OCI-M1 (cell line): ENCODE data around the gene TEDC2.

Experiments
- DNase-seq: peaks from one replicate; lab custom pipeline; 2025; lab: John Stamatoyannopoulos, UW

TEDC2 gene

DNA sequence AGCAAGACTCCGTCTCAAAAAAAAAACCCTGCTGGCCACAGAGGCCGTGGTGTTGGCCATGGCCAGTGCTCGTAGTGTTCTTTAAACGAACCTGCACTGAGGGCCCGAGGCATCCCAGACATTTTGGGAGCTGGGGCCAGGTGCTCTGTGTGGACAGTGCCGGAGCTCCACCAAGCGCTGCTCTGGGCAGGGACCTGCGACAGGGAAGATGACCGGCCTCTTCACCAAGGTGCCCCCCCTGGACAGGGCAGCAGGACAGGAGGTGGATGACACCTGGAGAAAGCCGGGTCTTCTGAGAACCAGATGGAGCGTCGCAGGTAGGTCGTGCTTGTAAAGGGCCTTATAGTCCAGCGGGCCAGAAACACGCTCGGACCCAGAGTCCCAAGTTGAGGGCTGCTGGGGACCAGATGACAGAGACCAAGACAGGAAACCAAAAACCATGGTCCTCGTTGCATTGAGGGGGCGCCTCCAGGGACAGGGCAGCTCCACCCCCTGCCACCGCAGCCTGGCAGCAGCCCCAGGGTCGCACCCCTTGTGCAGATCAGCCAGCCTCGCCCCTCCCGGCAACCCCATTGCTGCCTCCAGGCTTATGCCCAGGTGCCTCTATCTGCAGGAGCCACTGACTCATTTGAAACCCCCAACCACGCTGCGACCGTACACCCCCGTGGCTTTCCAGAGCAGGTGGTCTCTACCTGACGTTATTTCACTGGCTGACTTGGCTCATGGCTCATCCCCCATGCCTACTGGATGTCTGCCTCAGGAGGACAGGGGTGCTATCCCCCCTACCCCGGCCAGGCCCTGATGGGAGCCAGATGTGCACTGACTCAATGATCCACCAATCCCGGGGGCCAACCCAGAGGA, 7.0 kb downstream of the TEDC2 start:
- no peak for DNase-seq

DNA sequence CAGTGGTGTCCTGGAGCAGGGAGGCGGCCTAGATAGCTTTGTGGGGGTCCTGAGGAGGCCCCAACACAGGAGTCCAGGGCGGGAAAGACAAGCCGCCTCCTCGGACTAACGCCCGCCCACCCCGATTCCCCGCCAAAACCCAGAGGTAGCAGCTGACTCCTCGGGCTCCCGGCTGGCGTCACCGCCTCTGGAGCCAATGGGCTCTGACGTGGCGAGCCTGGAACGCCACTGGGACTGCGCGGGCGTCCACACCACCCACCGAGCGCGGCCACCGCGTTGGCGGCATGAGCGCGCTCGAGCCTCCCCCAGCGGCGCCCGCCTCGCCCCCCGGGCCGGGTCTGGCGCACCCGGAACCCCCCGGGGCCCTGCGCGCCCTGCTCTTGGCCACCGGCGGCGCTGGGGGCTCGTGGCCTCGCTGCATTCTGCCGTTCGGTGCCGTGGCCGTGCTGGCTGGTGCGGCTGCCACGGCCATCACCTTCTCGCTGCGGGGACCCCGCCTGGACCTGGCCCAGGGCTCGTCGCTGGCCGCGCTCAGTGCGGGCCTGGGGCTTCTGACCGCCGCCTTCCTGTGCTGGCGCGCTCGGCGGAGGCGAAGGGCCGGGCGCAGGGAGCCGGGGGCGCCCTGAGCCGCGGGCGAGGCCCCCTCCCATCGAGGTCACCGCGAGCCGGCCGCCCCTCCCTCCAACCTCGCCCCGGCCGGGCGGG, 7.8 kb downstream of the TEDC2 start:
- peak; percentile 79 for DNase-seq

DNA sequence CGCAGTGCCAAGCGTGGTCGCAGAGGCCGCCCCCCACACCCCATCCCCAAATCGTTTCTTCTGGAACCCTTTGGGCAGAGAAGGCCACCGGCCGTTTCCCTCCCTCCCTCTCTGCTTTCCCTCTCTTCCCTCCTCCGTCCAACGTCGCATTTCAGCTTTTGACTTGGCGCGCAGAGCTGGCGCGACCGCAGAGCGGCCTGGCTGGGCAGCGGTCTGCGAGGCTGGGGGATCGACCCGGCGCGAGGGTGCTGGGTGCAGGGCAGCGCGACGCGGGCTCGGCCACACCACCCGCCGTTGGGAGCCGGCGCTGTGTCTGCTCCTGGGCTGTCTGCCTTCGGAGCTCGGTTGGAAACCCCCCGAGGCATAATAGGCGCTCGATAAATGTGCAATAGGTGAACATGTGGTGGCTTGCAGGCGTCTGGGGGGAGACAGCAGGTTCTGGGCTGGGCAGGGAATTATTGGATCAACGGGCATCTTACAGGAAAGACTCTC, 8.4 kb downstream of the TEDC2 start:
- peak; percentile 58 for DNase-seq

DNA sequence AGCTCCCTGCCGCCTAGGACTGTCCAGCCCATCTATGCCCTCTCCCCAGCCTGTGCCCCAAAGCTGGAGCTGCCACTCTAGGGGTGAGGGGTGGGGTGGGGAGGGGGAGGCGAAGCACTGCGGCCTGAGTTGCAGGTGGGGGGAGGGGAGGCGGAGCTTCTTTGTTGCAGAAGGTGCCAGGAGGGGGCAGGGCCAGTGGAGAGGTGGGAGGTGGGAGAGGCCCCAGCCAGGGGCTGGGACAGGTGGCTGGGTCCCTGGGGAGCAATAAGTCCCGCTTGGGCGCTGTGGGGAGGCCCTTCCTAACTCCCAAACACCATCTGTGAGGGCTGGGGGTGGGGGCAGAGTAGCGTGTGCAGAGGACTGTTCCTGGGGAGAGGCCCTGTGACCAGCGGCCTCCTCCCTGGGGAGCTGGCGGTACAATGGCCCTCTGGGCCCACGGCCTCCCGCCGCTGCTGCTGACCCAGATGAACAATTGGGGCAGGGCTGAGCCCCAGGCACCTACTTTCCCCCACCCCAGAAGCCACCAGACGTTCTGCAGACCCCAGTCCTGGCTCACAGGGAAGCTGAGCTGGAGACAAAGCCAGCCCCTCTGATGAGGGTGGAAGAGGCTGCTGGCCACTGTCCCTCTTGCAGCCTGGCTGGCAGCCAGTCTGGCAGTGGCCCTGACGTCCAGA, 9.0 kb downstream of the TEDC2 start:
- DNase-seq = peak; percentile 64

DNA sequence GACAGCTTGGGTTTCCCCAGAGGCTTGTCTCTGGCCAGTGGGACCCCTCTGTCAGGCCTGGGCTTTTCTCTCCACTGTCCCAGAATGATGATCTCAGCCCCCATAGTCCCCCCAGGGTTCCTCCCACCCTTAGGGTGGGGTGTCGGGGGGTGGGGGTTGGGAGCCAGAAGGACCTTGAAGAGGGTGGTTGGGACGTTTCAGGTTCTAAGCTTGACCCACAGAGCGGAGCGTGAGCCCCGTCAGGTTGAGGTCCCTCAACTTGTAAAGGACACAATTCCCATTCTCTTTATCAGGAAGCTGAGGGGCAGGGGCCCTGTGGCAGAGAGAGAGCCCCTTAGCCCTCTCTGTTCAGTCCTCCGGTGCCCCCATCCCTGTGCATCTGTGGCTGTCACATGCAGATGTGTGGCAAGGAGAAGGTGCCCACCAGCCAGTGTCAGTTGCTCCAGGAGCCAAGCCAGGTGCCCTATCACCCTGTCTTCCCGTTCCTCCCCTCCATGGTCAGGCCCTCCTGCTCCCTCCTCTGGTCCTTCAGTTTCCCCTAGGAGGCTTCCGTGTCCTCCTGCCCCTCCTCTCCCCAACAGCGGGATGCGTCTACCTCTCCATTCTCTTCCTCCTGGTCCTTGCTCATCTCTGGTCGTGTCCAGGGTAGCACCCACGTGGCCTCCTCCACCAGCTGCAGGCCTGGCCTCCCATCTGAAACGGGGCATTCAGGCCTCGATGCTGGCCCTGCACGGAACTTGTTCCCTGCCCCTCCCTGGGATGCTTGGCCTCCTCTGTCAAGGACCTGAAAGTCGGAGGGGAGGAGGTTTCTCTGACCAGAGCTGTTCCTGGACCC, 9.7 kb downstream of the TEDC2 start:
- no peak for DNase-seq

GRCh38 chr16:2470234-2470601, 10.3 kb downstream of the TEDC2 start:
- no peak for DNase-seq

DNA sequence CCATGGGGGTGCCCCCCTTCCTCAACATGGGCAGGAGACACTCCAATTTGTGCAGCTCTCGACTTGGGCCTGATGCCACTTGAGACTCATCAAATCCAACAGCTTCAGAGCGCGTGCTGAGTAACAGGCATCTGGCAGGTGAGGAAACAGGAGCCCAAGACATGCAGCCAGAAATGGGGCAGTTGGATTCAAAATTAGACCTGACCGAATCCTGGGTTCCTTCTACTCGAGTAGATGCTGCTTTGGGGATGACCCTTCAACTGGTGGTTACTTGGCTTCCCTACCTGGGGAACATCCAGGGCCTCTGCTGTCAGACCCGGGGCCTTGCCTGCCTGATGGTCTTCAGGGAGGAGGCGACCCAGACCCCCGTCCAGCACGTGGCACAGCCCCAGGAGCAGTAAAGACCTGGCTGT, 10.7 kb downstream of the TEDC2 start:
- DNase-seq = no peak

GRCh38 chr16:2471016-2471652, 11.2 kb downstream of the TEDC2 start, which contains the start of gene NTN3:
Gene NTN3, plus strand, starts transcription at chr16:2471297. Its CDS starts 405 bp downstream, at chr16:2471702.
- DNase-seq = peak; percentile 43

GRCh38 chr16:2471653-2472487, 12.0 kb downstream of the TEDC2 start:
- no peak for DNase-seq

DNA sequence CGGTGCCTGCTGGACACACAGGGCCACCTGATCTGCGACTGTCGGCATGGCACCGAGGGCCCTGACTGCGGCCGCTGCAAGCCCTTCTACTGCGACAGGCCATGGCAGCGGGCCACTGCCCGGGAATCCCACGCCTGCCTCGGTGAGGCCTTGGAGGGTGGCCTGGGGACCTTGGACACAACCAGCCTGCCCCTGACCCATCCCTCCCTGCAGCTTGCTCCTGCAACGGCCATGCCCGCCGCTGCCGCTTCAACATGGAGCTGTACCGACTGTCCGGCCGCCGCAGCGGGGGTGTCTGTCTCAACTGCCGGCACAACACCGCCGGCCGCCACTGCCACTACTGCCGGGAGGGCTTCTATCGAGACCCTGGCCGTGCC, 12.6 kb downstream of the TEDC2 start:
- DNase-seq = no peak

GRCh38 chr16:2472885-2473445, 13.1 kb downstream of the TEDC2 start:
- no peak for DNase-seq

DNA sequence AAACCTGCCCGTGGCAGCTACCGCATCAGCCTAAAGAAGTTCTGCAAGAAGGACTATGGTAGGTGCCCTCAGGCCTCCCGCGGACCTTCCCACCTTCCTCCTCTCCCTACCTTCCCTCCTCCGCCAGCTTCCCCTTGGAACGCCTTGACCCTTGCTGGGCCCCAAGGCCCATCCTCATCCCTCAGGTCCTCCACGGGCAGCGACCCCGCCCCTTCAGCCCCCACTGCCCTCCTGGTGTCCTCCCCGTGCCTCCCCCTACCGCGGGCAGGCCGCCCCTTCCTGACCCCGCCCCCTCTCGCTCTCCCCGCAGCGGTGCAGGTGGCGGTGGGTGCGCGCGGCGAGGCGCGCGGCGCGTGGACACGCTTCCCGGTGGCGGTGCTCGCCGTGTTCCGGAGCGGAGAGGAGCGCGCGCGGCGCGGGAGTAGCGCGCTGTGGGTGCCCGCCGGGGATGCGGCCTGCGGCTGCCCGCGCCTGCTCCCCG, 13.6 kb downstream of the TEDC2 start:
- DNase-seq = peak; percentile 33

DNA sequence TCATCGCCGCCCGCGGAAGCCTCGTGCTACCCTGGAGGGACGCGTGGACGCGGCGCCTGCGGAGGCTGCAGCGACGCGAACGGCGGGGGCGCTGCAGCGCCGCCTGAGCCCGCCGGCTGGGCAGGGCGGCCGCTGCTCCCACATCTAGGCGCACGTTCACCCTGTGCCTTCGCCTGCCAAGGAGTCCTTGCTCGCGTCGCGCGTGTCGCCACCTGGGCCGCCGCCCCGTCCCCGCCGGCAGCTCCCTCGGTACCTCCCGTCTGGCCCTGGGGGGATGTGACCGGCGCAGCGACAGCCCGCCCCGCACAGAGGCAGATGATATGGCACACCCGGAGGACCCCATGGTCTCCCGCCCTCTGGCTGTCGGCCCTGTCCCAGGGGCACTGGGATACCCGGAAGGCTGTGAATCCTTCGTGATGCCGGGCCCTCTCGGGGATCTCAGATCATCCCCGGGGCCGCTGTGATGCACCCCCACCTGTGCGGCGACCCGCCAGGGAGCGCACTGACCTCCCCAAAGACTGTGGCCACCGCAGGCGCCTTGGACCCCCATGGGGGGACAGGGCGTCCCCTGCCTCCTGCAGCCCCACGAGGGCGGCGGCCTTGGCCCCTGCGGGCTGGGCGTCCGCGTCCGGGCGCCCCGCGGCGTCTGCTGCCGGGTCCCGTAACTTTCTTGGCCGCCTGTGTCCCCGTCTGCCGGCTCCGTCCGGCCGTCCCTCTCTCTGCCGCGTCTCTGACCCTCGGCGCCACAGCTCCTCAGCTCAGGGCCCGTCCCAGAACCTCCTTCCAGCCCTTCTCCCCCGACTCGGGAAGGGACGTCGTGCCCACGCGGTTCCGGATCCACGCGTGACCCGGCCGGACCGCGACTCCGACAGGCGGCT, 14.3 kb downstream of the TEDC2 start:
- peak; percentile 75 for DNase-seq

DNA sequence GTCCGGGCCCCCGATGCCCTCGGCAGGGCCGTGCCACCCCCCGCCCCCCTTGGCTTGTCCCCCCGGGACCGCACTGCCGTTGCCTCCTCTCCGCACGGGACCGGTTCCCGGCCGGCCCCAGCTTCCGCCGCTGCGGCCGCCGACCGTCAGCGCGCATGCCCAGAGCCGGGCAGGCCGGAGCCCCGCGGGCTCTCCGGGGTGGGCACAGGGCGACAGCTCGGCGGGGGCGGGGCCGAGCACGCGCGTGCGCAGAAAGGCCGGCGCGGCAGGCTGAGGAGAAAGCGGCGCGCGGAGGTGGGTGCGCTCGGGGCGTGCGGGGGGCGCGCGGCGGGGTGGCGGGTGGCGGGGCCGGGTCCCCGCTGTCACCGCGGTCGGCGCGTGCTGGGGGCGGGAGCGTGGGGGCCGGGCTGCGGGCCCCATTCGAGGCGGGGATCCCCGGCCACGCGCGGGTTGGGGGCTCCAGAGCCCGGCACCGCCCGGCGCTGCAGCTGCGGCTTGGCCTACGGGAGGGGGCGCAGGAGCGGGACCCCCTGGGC, 15.0 kb downstream of the TEDC2 start, which contains the start of gene TBC1D24:
Gene TBC1D24, plus strand, starts transcription at position 251 of the 536 bp plus-strand sequence. CDS start 21,022 bp downstream, outside the sequence.
- peak; percentile 91 for DNase-seq

GRCh38 chr16:2475413-2476344, 15.8 kb downstream of the TEDC2 start:
- DNase-seq = peak; percentile 28

DNA sequence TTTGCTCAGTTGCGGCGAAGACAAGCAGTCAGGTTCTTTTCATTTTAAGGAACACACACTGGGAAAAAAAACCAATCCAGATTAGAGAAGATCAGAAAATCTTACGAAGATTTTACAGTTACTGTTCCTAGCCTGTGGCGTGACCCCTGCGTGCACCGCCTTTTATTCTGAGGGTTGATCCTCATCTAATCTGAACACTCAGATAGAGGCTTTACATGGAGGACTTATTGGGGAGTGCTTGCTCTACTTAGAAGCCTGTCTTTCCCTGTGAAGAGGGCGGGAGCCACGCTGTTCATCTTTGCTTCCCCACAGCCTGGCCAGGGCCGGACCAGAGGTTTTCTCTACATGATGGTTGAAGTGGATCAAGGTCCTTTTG, 16.4 kb downstream of the TEDC2 start:
- no peak for DNase-seq

- DNase-seq = no peak
Measured at GRCh38 chr16:2476741-2477140, 16.8 kb downstream of the TEDC2 start.
